K562 (cell line): ENCODE results near the gene GPR153. TPM values are rescaled to one million over a fixed set of nuclear protein-coding genes. Genes with fewer than 3 reads are reported as not detected.

Source experiments
- ASH1L ChIP-seq: fragments of 450-650 bp; IDR thresholded peaks from 2 replicates; pipeline ENCODE4 v1.6.1; 2018; ENCODE audit warnings: borderline replicate concordance, mild to moderate bottlenecking, low read depth; ENCODE audit not compliant: partially characterized antibody
- DNMT1 ChIP-seq: fragments of 450-650 bp; IDR thresholded peaks from 2 replicates; pipeline ENCODE4 v1.6.1; 2016; ENCODE audit warnings: antibody characterized with exemption, mild to moderate bottlenecking
- E2F5 ChIP-seq: sonication (generic); formaldehyde crosslinking; IDR thresholded peaks from 2 replicates; pipeline ENCODE4 v1.8.0; 2022; ENCODE audit warnings: mild to moderate bottlenecking, missing genetic modification reagents
- FOXP4 ChIP-seq: sonication (generic); formaldehyde crosslinking; IDR thresholded peaks from 2 replicates; pipeline ENCODE4 v1.8.0; 2022; ENCODE audit warnings: mild to moderate bottlenecking, missing genetic modification reagents, borderline replicate concordance
- GATA2 ChIP-seq: sonication (generic); formaldehyde crosslinking; IDR thresholded peaks from 2 replicates; pipeline ENCODE4 v1.4.0; 2020; ENCODE audit warnings: mild to moderate bottlenecking, missing genetic modification reagents
- JUN ChIP-seq, 2 experiments: sonication (generic) in 1 of 2; formaldehyde crosslinking in 1 of 2; IDR thresholded peaks; 2 replicates each; pipeline versions ENCODE4 v1.6.1 to v1.8.0; 2012 to 2022; ENCODE audit warnings: borderline replicate concordance in 2 of 2, mild to moderate bottlenecking in 2 of 2, improper control_type of control experiment in 1 of 2, low read depth in 1 of 2, low read length in 1 of 2, missing genetic modification reagents in 1 of 2
- POLR2G ChIP-seq: fragments of 200-400 bp; formaldehyde crosslinking; IDR thresholded peaks from 2 replicates; pipeline ENCODE4 v1.6.1; 2017; ENCODE audit warnings: low read depth, mild to moderate bottlenecking, antibody characterized with exemption, low read length, moderate library complexity
- PTTG1 ChIP-seq: fragments of 450-650 bp; IDR thresholded peaks from 2 replicates; pipeline ENCODE4 v1.6.1; 2016; ENCODE audit warnings: low read depth, mild to moderate bottlenecking, missing genetic modification characterization, missing compliant biosample characterization
- RUNX1 ChIP-seq: sonication (generic); IDR thresholded peaks from 2 replicates; pipeline ENCODE4 v1.6.1; 2016; ENCODE audit warnings: antibody characterized with exemption, low read depth
- TOE1 ChIP-seq, 2 experiments: fragments of 450-650 bp in 1 of 2; sonication (generic) in 1 of 2; formaldehyde crosslinking in 1 of 2; IDR thresholded peaks; 2 replicates each; pipeline versions ENCODE4 v1.7.1 to v1.8.0; 2016 to 2022; ENCODE audit warnings: borderline replicate concordance in 2 of 2, mild to moderate bottlenecking in 2 of 2, antibody characterized with exemption in 1 of 2, inconsistent platforms in 1 of 2, low read depth in 1 of 2, missing genetic modification reagents in 1 of 2, moderate library complexity in 1 of 2
- U2AF1 ChIP-seq: fragments of 200-400 bp; formaldehyde crosslinking; optimal IDR thresholded peaks from 2 replicates; pipeline ENCODE3; 2017; ENCODE audit warnings: mild to moderate bottlenecking, low read depth, low read length, moderate library complexity
- WHSC1 ChIP-seq: IDR thresholded peaks from one replicate; pipeline ENCODE4 v1.6.1; 2012; ENCODE audit warnings: low read length, control low read depth, inconsistent platforms
- ZNF143 ChIP-seq: sonication (generic); formaldehyde crosslinking; IDR thresholded peaks from 2 replicates; pipeline ENCODE4 v1.9.0; 2022; ENCODE audit warnings: mild to moderate bottlenecking, missing genetic modification reagents
- ZNF3 ChIP-seq: fragments of 250-450 bp; sonication (Bioruptor Pico); IDR thresholded peaks from 2 replicates; pipeline ENCODE4 v1.5.0; 2021; ENCODE audit warnings: mild to moderate bottlenecking, moderate library complexity
- ZNF695 ChIP-seq: fragments of 450-650 bp; formaldehyde crosslinking; IDR thresholded peaks from 2 replicates; pipeline ENCODE4 v1.4.0; 2020; ENCODE audit warnings: mild to moderate bottlenecking, moderate library complexity
- ZNF79 ChIP-seq: fragments of 250-450 bp; sonication (Bioruptor Pico); IDR thresholded peaks from 2 replicates; pipeline ENCODE4 v1.4.0; 2020; ENCODE audit warnings: low read depth, mild to moderate bottlenecking, moderate library complexity
- polyA plus RNA-seq, 8 experiments: library from polyadenylated mRNA; depleted of rRNA in 4 of 8; stranded (reverse) in 5 of 8; unstranded in 3 of 8; fragments of >200 nt; fragmentation: Nextera tagmentation in 2 of 8; fragmentation: Illumina TruSeq in 1 of 8; extraction: Ambion mirVana in 2 of 8; extraction: Trizol in 1 of 8; gene quantifications; 2 replicates each; pipeline versions ENCODE4 v1.2.1 to v1.2.3, GENCODE V29; 2011 to 2014; ENCODE audit warnings: inconsistent platforms in 1 of 8, missing spikeins in 1 of 8
- total RNA-seq, 7 experiments: library from RNA; depleted of rRNA in 6 of 7; stranded (reverse); fragments of >200 nt in 6 of 7; fragmentation: Illumina TruSeq in 2 of 7; extraction: Trizol in 2 of 7; gene quantifications; 2 replicates each; pipeline versions ENCODE4 v1.2.1 to v1.2.3, GENCODE V29; 2011 to 2021; ENCODE audit warnings: low replicate concordance in 1 of 7
- TF ChIP-seq, protein P1 (sequence below), 3 experiments: fragments of 200-800 bp in 1 of 3; fragments of 250-450 bp in 1 of 3; fragments of 450-650 bp in 1 of 3; sonication (Bioruptor Pico) in 1 of 3; sonication (Bioruptor generic) in 1 of 3; formaldehyde crosslinking in 1 of 3; IDR thresholded peaks; 2 replicates each; pipeline versions ENCODE4 v1.6.1 to v1.8.0; 2016 to 2022; ENCODE audit warnings: mild to moderate bottlenecking in 2 of 3, missing genetic modification characterization in 2 of 3, missing compliant biosample characterization in 1 of 3, moderate library complexity in 1 of 3
- TF ChIP-seq, protein P2 (sequence below): conservative IDR thresholded peaks from 2 replicates; pipeline ENCODE4 v1.6.1; 2011; ENCODE audit warnings: low read depth, mild to moderate bottlenecking, low read length; ENCODE audit not compliant: control insufficient read depth

Gene GPR153
- total and polyA plus RNA-seq, 9 of the 15 experiments (the other 6 are each of a cell fraction or from before 2014, with no cell fraction given): 0.01 to 1.5 (median 0.51) TPM

- TF ChIP-seq, protein P1, sequence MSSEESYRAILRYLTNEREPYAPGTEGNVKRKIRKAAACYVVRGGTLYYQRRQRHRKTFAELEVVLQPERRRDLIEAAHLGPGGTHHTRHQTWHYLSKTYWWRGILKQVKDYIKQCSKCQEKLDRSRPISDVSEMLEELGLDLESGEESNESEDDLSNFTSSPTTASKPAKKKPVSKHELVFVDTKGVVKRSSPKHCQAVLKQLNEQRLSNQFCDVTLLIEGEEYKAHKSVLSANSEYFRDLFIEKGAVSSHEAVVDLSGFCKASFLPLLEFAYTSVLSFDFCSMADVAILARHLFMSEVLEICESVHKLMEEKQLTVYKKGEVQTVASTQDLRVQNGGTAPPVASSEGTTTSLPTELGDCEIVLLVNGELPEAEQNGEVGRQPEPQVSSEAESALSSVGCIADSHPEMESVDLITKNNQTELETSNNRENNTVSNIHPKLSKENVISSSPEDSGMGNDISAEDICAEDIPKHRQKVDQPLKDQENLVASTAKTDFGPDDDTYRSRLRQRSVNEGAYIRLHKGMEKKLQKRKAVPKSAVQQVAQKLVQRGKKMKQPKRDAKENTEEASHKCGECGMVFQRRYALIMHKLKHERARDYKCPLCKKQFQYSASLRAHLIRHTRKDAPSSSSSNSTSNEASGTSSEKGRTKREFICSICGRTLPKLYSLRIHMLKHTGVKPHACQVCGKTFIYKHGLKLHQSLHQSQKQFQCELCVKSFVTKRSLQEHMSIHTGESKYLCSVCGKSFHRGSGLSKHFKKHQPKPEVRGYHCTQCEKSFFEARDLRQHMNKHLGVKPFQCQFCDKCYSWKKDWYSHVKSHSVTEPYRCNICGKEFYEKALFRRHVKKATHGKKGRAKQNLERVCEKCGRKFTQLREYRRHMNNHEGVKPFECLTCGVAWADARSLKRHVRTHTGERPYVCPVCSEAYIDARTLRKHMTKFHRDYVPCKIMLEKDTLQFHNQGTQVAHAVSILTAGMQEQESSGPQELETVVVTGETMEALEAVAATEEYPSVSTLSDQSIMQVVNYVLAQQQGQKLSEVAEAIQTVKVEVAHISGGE (CRISPR knock-in tag; IDR thresholded peaks at IDR 0.05): no peak; a peak in 1 of 6 replicates
- TF ChIP-seq ZNF143 (no peak), TOE1 (IDR thresholded peaks at IDR 0.05; ENCODE audit: borderline replicate concordance) (no peak), TOE1 (CRISPR knock-in tag; IDR thresholded peaks at IDR 0.05; ENCODE audit: borderline replicate concordance, low read depth) (no peak), U2AF1 (peak; percentile 59), FOXP4 (CRISPR knock-in tag) (no peak), JUN (IDR thresholded peaks at IDR 0.05; ENCODE audit: borderline replicate concordance, low read depth, low read length) (no peak), JUN (CRISPR knock-in tag; IDR thresholded peaks at IDR 0.05; ENCODE audit: borderline replicate concordance) (no peak), ZNF3 (CRISPR knock-in tag) (no peak), ZNF695 (no peak), E2F5 (CRISPR knock-in tag) (no peak), ZNF79 (no peak), GATA2 (CRISPR knock-in tag) (no peak), ASH1L (no peak), RUNX1 (no peak), WHSC1 (no peak), DNMT1 (no peak), PTTG1 (tag) (no peak), POLR2G (peak; percentile 91)
- TF ChIP-seq, protein P2, sequence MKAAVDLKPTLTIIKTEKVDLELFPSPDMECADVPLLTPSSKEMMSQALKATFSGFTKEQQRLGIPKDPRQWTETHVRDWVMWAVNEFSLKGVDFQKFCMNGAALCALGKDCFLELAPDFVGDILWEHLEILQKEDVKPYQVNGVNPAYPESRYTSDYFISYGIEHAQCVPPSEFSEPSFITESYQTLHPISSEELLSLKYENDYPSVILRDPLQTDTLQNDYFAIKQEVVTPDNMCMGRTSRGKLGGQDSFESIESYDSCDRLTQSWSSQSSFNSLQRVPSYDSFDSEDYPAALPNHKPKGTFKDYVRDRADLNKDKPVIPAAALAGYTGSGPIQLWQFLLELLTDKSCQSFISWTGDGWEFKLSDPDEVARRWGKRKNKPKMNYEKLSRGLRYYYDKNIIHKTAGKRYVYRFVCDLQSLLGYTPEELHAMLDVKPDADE: peak; percentile 23; the same call in 1 of the 2 replicates
Observed at GRCh38 chr1:6205849-6206519, 54.9 kb downstream of the GPR153 start, which contains the start of gene RNF207 (continued).
